HepG2 (cell line): ENCODE data around the gene BPI. TPM values are rescaled to one million over a fixed set of nuclear protein-coding genes. Genes with fewer than 3 reads are reported as not detected.

Experiments used
- CEBPB ChIP-seq: IDR thresholded peaks from 2 replicates; pipeline ENCODE4 v1.6.1; 2011; ENCODE audit warnings: low read depth, low read length, improper control_type of control experiment, borderline replicate concordance
- SRF ChIP-seq: IDR thresholded peaks from 2 replicates; pipeline ENCODE4 v1.6.1; 2011; ENCODE audit warnings: mild to moderate bottlenecking, low read depth, low read length, moderate library complexity
- THYN1 ChIP-seq: sonication (generic); formaldehyde crosslinking; IDR thresholded peaks from 2 replicates; pipeline ENCODE4 v1.8.1; 2023; ENCODE audit warnings: low read depth, mild to moderate bottlenecking, moderate library complexity, missing genetic modification reagents, borderline replicate concordance
- TP53 ChIP-seq: sonication (generic); formaldehyde crosslinking; conservative IDR thresholded peaks from 2 replicates; pipeline ENCODE4 v1.4.0; 2020; ENCODE audit warnings: missing genetic modification reagents
- YY1 ChIP-seq: IDR thresholded peaks from 2 replicates; pipeline ENCODE4 v1.6.1; 2011; ENCODE audit warnings: low read length, low read depth, moderate library complexity, mild to moderate bottlenecking; ENCODE audit not compliant: insufficient read depth, insufficient replicate concordance
- ZFAT ChIP-seq: sonication (generic); formaldehyde crosslinking; conservative IDR thresholded peaks from 2 replicates; pipeline ENCODE4 v1.8.1; 2023; ENCODE audit warnings: missing genetic modification reagents, inconsistent platforms
- ZMYM2 ChIP-seq: sonication (generic); formaldehyde crosslinking; IDR thresholded peaks from 2 replicates; pipeline ENCODE4 v1.8.0; 2022; ENCODE audit warnings: mild to moderate bottlenecking, missing genetic modification reagents
- ZNF333 ChIP-seq: sonication (generic); formaldehyde crosslinking; IDR thresholded peaks from 2 replicates; pipeline ENCODE4 v1.4.0; 2020; ENCODE audit warnings: mild to moderate bottlenecking, missing genetic modification reagents, borderline replicate concordance
- ZNF781 ChIP-seq: sonication (generic); formaldehyde crosslinking; IDR thresholded peaks from 2 replicates; pipeline ENCODE4 v1.5.1; 2020; ENCODE audit warnings: borderline replicate concordance, mild to moderate bottlenecking, missing genetic modification reagents; ENCODE audit errors: not compliant biosample characterization
- ZSCAN20 ChIP-seq: sonication (generic); formaldehyde crosslinking; IDR thresholded peaks from 2 replicates; pipeline ENCODE4 v1.4.0; 2020; ENCODE audit warnings: missing genetic modification reagents, mild to moderate bottlenecking, borderline replicate concordance
- polyA plus RNA-seq, 8 experiments: library from polyadenylated mRNA; depleted of rRNA in 3 of 8; stranded (reverse) in 7 of 8; unstranded in 1 of 8; fragments of >200 nt; fragmentation: Illumina TruSeq in 4 of 8; extraction: Trizol in 4 of 8; gene quantifications; 2 replicates each; pipeline versions ENCODE4 v1.2.1 to v1.2.3, GENCODE V29; 2011 to 2016; ENCODE audit warnings: low read depth in 4 of 8, missing spikeins in 1 of 8, mixed read lengths in 1 of 8; ENCODE audit not compliant: insufficient read depth in 1 of 8
- total RNA-seq, 5 experiments: library from RNA; depleted of rRNA; stranded (reverse); fragments of >200 nt; fragmentation: Illumina TruSeq; extraction: Trizol; gene quantifications; 2 replicates each; pipeline ENCODE4 v1.2.3, GENCODE V29; 2016; ENCODE audit warnings: low read depth in 1 of 5
- TF ChIP-seq, protein P1 (sequence below): sonication (generic); formaldehyde crosslinking; IDR thresholded peaks from 2 replicates; pipeline ENCODE4 v1.8.1; 2022; ENCODE audit warnings: mild to moderate bottlenecking, missing genetic modification reagents
- TF ChIP-seq, protein P2 (sequence below): sonication (generic); formaldehyde crosslinking; IDR thresholded peaks from 2 replicates; pipeline ENCODE4 v1.8.1; 2022; ENCODE audit warnings: low read depth, mild to moderate bottlenecking, missing genetic modification reagents
- TF ChIP-seq, protein P3 (sequence below): sonication (generic); formaldehyde crosslinking; IDR thresholded peaks from 2 replicates; pipeline ENCODE4 v1.5.0; 2020; ENCODE audit warnings: mild to moderate bottlenecking, missing genetic modification reagents
- TF ChIP-seq, protein P4 (sequence below): sonication (generic); formaldehyde crosslinking; IDR thresholded peaks from 2 replicates; pipeline ENCODE4 v1.4.0; 2020; ENCODE audit warnings: low read depth, mild to moderate bottlenecking, missing genetic modification reagents
- TF ChIP-seq, protein P5 (sequence below): sonication (generic); formaldehyde crosslinking; IDR thresholded peaks from 2 replicates; pipeline ENCODE4 v1.4.0; 2020; ENCODE audit warnings: missing genetic modification reagents, mild to moderate bottlenecking, borderline replicate concordance

The BPI gene
- total and polyA plus RNA-seq, 2 of the 13 experiments (the other 11 are each of a cell fraction or from before 2014, with no cell fraction given), result not detected

DNA sequence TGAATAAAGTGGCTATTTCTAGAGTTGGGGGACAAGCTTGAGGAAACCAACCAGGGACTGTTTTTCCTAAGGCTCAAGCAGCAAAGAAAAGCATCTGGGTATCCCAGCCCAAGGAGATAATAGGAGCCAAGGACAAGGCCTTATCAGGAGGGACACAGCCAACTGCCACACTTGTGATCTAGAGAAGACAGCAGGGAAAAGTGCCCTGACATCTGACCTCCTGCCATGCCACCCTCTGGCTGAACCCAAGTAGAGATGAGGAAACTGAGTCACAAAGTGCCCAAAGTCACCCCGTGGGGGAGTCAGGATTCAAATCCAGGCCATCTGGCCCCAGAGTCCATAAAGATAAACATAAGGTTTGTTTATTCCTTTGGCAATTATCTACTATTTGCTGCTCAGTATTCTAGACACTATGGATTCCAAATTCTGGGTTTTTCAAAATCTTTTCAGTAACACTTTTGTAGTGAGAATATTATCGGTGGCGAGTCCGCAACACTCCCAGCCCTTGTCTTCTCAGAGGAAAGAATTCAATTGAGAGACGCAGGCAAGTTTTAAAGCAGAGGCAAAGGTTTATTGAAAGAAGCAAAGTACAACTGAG, 38.9 kb downstream of the BPI start (continued):
- no peak for TF ChIP-seq ZMYM2
- no peak for TF ChIP-seq ZFAT (CRISPR knock-in tag)
- TF ChIP-seq, protein P1, sequence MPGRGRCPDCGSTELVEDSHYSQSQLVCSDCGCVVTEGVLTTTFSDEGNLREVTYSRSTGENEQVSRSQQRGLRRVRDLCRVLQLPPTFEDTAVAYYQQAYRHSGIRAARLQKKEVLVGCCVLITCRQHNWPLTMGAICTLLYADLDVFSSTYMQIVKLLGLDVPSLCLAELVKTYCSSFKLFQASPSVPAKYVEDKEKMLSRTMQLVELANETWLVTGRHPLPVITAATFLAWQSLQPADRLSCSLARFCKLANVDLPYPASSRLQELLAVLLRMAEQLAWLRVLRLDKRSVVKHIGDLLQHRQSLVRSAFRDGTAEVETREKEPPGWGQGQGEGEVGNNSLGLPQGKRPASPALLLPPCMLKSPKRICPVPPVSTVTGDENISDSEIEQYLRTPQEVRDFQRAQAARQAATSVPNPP (CRISPR knock-in tag), result peak; percentile 54; the same call in 1 of the 2 replicates
- TF ChIP-seq, protein P2, sequence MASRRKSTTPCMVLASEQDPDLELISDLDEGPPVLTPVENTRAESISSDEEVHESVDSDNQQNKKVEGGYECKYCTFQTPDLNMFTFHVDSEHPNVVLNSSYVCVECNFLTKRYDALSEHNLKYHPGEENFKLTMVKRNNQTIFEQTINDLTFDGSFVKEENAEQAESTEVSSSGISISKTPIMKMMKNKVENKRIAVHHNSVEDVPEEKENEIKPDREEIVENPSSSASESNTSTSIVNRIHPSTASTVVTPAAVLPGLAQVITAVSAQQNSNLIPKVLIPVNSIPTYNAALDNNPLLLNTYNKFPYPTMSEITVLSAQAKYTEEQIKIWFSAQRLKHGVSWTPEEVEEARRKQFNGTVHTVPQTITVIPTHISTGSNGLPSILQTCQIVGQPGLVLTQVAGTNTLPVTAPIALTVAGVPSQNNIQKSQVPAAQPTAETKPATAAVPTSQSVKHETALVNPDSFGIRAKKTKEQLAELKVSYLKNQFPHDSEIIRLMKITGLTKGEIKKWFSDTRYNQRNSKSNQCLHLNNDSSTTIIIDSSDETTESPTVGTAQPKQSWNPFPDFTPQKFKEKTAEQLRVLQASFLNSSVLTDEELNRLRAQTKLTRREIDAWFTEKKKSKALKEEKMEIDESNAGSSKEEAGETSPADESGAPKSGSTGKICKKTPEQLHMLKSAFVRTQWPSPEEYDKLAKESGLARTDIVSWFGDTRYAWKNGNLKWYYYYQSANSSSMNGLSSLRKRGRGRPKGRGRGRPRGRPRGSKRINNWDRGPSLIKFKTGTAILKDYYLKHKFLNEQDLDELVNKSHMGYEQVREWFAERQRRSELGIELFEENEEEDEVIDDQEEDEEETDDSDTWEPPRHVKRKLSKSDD (CRISPR knock-in tag), result no peak
- TF ChIP-seq, protein P3, sequence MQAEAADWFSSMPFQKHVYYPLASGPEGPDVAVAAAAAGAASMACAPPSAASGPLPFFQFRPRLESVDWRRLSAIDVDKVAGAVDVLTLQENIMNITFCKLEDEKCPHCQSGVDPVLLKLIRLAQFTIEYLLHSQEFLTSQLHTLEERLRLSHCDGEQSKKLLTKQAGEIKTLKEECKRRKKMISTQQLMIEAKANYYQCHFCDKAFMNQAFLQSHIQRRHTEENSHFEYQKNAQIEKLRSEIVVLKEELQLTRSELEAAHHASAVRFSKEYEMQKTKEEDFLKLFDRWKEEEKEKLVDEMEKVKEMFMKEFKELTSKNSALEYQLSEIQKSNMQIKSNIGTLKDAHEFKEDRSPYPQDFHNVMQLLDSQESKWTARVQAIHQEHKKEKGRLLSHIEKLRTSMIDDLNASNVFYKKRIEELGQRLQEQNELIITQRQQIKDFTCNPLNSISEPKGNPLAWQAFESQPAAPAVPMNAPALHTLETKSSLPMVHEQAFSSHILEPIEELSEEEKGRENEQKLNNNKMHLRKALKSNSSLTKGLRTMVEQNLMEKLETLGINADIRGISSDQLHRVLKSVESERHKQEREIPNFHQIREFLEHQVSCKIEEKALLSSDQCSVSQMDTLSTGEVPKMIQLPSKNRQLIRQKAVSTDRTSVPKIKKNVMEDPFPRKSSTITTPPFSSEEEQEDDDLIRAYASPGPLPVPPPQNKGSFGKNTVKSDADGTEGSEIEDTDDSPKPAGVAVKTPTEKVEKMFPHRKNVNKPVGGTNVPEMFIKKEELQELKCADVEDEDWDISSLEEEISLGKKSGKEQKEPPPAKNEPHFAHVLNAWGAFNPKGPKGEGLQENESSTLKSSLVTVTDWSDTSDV (CRISPR knock-in tag), result 0 out of 2 replicates have a peak, but pooled peaks have one; percentile 10
- TF ChIP-seq, protein P4, sequence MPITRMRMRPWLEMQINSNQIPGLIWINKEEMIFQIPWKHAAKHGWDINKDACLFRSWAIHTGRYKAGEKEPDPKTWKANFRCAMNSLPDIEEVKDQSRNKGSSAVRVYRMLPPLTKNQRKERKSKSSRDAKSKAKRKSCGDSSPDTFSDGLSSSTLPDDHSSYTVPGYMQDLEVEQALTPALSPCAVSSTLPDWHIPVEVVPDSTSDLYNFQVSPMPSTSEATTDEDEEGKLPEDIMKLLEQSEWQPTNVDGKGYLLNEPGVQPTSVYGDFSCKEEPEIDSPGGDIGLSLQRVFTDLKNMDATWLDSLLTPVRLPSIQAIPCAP, result no peak
- peak; percentile 64; the same call in 1 of the 2 replicates for TF ChIP-seq ZSCAN20 (CRISPR knock-in tag)
- 0 out of 2 replicates have a peak, but pooled peaks have one; percentile 93 for TF ChIP-seq THYN1
- TF ChIP-seq, protein P5, sequence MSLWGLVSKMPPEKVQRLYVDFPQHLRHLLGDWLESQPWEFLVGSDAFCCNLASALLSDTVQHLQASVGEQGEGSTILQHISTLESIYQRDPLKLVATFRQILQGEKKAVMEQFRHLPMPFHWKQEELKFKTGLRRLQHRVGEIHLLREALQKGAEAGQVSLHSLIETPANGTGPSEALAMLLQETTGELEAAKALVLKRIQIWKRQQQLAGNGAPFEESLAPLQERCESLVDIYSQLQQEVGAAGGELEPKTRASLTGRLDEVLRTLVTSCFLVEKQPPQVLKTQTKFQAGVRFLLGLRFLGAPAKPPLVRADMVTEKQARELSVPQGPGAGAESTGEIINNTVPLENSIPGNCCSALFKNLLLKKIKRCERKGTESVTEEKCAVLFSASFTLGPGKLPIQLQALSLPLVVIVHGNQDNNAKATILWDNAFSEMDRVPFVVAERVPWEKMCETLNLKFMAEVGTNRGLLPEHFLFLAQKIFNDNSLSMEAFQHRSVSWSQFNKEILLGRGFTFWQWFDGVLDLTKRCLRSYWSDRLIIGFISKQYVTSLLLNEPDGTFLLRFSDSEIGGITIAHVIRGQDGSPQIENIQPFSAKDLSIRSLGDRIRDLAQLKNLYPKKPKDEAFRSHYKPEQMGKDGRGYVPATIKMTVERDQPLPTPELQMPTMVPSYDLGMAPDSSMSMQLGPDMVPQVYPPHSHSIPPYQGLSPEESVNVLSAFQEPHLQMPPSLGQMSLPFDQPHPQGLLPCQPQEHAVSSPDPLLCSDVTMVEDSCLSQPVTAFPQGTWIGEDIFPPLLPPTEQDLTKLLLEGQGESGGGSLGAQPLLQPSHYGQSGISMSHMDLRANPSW, result 0 out of 2 replicates have a peak, but pooled peaks have one; percentile 78
- no peak for TF ChIP-seq YY1
- TF ChIP-seq TP53 (CRISPR knock-in tag), result no peak
- TF ChIP-seq CEBPB, result no peak
- no peak for TF ChIP-seq ZNF333 (CRISPR knock-in tag)
- TF ChIP-seq ZNF781 (CRISPR knock-in tag), result no peak
- TF ChIP-seq SRF, result no peak
